Raji (cell line): ENCODE results near the gene MAD2L1BP.

Source experiments
- POLR2A ChIP-seq: IDR thresholded peaks from 2 replicates; pipeline ENCODE4 v1.6.1; 2011; ENCODE audit warnings: low read depth, low read length, control low read depth; ENCODE audit not compliant: insufficient read depth

Gene MAD2L1BP, protein sequence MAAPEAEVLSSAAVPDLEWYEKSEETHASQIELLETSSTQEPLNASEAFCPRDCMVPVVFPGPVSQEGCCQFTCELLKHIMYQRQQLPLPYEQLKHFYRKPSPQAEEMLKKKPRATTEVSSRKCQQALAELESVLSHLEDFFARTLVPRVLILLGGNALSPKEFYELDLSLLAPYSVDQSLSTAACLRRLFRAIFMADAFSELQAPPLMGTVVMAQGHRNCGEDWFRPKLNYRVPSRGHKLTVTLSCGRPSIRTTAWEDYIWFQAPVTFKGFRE

DNA sequence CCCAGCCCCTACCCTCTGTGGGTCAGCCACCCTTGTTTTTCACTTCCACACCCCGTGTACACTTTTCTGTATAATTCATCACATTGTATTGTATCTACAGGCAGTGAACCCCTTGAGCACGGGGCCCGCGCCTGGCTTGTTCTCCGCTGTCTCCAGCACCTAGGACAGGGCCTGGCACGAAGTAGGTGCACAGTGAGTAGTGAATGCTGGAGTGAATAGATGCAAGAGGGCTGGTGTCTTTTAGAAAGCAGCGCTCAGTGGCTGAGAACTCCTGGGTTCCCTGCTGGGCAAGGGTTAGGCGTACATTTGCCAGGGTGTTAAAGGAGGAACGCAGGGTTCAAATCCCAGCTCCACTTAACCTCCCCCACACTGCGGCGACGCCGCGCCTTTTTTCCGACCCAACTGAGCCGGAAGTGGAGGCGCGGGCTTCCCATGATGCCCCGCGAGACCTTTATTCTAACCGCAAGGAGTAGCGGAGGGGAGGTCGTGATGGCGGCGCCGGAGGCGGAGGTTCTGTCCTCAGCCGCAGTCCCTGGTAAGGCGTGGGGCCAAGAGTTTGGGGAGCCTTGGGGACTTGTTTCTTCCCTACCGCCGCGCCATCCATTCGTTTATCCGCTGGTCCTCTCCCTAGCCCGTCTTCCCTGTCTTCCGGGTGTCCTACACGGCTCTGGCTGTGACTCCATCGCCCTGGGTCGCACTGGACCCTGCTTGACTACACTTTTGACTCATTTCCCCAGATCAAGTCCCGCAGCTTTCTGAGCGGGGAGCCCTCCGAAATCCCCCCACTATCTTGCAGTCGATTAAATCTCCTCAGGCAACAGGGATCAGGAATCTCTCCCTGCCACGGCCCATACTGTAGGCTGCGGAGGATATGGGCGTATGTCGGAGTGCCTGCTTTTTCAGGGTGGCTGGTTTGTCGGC is at the start of gene MAD2L1BP:
Gene MAD2L1BP, plus strand, starts transcription at position 454 of the 921 bp plus-strand sequence. Its CDS starts 36 bp downstream, at position 490.
- peak; percentile 98 for TF ChIP-seq POLR2A

DNA sequence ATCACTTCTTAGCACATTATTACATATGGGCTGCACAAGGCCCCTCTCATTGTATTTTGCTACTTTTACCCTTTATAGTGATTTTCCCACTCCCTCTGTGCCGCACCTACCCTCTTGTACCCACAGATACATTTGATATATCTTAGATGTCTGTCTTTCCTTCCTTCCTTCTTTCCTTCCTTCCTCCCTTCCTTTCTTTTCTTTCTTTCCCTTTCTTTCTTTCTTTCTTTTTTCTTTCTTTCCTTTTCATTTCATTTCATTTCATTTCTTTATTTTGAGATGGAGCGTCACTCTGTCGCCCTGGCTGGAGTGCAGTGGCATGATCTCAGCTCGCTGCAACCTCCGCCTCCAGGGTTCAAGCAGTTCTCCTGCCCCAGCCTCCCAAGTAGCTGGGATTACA is 47.4 kb upstream of the MAD2L1BP start:
- no peak for TF ChIP-seq POLR2A

DNA sequence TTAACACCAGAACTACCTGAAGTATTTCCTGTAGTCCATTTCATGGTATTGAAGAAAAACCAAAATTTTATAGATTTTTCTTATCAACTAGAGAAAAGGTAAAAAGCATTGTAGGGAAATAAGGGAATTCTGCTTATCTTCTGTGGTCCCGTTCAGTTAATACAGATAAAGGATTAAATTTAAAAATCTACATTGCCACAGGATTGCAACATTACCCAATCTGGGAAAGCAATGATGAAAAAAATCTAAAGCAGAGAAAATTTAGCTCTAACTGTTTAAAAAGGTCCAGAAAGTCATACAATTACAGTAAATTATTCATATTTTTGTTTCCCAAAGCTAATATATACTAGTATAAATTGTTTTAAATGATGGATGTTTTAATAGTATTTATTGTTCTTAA is 41.7 kb upstream of the MAD2L1BP start:
- no peak for TF ChIP-seq POLR2A

DNA sequence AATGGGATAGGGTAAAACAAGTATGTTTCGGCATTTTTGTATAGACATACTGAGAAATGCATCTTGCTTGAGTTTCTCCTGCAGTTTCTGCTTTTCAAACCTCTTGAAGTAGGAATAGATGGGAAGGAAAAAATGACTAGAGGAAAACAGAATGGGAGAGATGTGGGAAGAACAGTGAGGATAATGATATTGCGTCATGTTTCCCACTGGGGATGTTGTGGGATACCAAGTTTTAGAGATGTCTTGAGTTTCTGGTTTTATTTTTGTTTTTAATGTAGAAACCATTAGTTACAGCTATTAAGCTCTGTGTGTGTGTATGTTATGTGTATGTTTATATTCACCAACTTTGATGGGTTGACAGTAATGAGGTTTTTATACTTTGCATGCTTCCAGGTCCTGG is 35.0 kb upstream of the MAD2L1BP start:
- TF ChIP-seq POLR2A = no peak

DNA sequence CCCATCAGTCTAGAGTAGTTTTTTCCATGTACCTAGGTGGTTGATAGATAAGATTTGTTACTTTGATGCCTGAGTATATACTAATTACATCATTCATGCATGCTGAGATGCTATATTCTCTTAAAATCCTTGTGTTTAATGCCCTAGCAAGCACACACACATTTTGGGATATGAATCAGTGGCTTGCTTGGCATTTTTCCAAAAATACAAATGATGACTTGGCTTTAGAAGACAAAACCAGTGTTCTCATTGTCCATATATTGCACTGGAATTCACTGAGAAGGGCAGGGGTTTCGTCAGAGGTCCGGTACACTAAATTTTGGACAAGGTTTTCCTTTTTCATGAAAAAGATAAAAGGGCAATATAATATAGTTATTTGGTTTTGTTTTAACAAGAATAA is 31.5 kb upstream of the MAD2L1BP start:
- no peak for TF ChIP-seq POLR2A

DNA sequence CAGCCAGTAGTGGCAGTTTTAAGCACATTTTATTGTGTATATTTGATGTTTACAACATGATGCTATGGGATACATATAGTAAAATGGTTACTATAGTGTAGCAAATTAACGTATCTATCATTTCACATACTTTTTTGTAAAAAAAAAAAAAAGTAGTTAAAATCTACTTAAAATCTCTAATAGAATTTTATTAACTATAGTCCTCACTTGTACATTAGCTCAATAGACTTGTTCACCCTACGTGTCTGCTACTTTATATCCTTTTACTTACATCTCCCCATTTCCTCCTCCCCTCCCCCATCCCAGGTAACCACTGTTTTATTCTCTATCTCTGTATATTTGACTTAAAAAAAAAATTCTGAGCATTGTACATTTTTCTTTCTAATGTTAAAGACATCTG is 29.6 kb upstream of the MAD2L1BP start:
- TF ChIP-seq POLR2A = no peak

DNA sequence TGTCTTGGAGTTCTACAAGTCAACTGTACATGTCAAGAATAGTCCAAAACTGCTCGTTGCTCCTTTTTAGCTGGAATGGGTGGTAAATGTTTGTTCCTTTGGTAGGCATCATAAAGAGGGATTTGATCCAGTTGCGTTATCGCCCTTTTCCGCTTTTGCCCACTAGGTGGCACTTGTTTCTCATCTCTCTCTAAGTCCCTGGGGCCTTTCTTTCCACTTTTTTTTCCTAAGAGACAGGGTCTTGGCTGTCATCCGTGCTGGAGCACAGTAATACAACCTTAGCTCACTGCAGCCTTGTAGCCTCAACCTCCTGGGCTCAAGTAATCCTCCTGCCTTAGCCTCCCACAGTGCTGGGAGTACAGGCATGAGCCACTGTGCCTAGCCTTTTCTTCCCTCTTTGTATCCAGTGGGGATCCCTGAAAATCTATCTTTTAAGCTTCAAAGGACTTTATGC is 27.3 kb upstream of the MAD2L1BP start:
- no peak for TF ChIP-seq POLR2A

DNA sequence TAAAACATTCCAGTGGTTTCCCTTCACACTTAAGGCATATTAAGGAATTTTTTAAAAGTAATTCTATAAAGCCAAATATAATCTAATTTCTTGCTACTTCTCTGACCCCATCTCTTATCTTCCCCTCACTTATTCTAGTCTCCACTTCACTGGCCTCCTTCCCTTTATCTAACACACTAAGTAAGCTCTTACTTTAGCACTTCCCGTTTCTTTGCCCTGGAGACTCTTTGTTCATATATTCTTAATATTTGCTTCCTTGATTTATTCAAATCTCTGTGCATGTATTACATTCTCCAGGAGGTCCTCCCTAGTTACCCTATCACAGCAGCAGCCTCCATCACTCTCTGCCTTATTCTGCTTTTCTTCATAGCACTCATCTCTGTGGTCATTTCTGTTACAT is 26.8 kb upstream of the MAD2L1BP start:
- no peak for TF ChIP-seq POLR2A

DNA sequence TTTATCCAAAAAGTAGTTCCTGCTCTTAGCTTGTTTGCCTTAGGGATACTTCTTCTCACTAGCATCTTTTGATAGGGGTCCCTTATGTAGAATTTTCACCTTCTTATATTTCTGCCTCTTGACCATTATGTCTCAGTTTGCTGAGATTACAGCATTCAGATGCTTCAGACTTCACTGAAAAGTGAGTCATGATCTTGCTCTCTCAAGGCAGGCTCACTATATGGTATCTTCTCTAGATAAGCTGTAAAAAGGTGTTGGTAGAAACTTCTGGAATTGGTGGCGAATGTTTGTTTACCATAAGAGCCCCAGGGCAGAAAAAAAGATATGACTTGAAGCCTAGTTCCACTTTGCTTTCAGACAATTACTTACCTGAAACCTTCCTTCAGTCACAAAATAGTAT is 26.2 kb upstream of the MAD2L1BP start:
- TF ChIP-seq POLR2A = no peak

DNA sequence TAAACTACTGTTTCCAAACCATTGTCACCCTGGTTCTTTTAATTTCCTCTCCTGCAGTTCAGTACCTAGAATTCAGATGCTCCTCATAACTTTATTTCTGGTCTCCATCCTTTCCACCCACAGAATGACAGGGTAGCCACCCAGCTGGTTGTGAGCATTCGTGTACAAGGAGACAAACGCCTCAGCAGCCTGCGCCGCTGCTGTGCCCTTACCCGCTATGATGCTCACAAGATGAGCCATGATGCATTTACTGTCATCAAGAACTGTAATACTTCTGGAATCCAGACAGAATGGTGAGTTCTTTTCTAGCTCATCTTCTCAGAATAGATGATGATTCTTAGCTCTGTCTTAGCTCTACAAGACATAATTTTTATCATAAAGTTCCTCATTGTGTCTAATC is 25.2 kb upstream of the MAD2L1BP start:
- no peak for TF ChIP-seq POLR2A

DNA sequence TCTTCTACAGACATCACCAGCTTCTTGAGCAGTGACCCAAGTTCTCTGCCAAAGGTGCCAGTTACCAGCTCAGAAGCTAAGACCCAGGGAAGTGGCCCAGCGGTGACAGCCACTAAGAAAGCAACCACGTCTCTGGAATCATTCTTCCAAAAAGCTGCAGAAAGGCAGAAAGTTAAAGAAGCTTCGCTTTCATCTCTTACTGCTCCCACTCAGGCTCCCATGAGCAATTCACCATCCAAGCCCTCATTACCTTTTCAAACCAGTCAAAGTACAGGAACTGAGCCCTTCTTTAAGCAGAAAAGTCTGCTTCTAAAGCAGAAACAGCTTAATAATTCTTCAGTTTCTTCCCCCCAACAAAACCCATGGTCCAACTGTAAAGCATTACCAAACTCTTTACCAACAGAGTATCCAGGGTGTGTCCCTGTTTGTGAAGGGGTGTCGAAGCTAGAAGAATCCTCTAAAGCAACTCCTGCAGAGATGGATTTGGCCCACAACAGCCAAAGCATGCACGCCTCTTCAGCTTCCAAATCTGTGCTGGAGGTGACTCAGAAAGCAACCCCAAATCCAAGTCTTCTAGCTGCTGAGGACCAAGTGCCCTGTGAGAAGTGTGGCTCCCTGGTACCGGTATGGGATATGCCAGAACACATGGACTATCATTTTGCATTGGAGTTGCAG is 21.8 kb upstream of the MAD2L1BP start:
- TF ChIP-seq POLR2A = no peak

DNA sequence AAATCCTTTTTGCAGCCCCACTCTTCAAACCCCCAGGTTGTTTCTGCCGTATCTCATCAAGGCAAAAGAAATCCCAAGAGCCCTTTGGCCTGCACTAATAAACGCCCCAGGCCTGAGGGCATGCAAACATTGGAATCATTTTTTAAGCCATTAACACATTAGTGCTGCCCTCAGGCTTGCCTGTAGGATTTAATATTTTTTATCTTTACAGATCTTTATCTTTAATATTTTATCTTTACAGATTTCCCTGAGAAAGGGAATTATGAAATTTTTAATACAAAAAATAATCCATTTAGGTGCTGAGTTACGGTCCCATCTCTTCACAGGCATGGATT is 21.3 kb upstream of the MAD2L1BP start:
- no peak for TF ChIP-seq POLR2A

DNA sequence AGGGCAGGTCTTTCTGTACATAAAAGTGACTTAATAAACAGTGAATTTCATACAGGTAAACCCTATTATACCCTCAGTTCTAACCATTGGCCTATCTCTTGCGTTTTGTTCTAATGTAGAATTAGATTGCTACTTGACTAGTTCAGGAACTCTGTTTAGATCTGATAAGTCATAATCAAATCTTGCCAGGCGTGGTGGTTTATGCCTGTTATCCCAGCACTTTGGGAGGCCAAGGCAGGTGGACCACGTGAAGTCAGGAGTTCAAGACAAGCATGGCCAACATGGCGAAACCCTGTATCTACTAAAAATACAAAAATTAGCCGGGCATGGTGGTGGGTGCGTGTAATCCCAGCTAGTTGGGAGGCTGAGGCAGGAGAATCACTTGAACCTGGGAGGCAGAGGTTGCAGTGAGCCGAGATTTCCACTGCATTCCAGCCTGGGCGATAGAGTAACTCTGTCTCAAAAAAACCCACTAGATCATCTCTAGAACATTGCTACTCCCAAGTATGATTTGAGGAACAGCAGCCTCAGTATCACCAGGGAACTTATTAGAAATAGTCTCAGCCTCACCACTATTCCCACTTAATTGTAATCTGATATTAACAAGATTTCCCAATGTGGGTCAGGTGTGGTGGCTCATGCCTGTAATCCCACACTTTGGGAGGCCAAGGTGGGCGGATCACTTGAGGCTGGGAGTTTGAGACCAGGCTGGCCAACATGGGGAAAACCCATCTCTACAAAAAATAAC is 18.7 kb upstream of the MAD2L1BP start:
- TF ChIP-seq POLR2A = no peak

DNA sequence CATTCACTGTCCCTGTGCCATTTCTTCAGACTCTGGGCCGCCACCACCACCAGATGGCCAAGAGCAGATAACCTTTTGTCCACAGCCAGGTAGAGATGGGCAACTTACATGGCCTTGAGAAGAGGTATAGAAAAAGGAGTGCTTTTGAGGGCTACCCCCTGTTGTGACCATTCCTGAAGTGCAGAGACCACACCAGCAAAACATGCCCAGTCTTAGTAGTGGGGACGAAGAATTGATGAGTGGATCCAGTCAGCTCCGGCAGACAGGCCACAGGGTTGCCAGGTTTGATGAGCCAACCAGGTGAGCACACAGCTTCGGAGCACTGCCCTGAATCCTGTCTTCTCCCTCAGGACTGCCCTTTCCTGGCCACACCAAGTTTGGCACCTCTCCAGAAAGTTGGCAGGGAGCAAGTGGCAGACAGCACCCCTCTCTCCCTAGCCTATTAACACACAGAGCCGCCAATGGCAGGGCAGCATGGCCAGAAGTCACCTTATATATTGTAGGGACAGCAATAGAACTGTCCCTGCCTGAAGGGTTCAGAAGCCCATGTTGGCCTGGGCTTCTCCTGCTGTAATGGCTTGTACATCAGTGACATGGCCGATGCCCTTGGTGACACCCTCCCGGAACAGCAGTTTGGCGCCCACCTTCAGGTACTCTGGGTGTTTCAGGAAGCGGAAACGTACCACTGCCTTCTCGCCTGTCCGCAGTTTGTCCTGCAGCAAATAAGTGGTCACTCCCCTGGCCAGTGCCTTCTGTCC is 14.4 kb upstream of the MAD2L1BP start:
- TF ChIP-seq POLR2A = no peak
